GM18861 (cell line): Measurements from ENCODE around the gene RNASE7.

ENCODE experiments used
- ATAC-seq: cut with Tn5 transposase; IDR thresholded peaks from one replicate; pipeline ENCODE4 v1.9.1; 2021; ENCODE audit not compliant: unreplicated experiment

Gene RNASE7

GRCh38 chr14:21042918-21043317, 756 bp downstream of the RNASE7 start:
- ATAC-seq: no peak

- no peak for ATAC-seq
Measured at GRCh38 chr14:21043387-21043973, 1.3 kb downstream of the RNASE7 start.

DNA sequence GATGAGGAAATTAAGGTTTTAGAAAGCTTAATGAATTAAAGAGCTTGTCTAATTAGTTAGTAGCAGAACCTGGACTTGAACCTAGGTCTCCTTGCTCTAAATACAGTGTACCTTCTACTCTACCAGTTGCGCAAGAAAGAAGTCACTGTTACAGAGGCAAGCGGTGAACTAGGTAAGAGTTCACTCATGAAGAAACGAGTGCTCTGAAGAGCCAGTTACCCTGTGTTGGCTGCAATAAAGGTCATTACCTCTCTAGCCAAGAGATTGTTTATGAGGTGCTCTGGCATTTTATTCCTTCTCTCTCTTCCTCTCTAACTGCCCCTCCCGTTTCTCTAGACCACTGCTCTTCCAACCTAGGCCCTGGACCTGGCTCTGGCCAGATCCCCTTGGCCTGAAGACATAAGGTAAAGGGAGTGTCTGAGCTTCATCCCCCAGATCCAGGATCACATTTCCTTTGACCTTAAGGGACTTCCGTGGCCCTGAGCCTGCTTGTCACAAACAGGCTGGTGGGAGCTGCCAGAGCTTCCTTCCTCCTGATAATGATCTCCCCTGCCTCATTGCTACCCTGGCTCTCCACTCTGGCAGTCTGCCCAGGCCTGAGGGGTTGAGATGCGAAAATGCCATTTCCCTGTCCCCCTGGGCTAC, 1.9 kb downstream of the RNASE7 start:
- ATAC-seq: no peak

DNA sequence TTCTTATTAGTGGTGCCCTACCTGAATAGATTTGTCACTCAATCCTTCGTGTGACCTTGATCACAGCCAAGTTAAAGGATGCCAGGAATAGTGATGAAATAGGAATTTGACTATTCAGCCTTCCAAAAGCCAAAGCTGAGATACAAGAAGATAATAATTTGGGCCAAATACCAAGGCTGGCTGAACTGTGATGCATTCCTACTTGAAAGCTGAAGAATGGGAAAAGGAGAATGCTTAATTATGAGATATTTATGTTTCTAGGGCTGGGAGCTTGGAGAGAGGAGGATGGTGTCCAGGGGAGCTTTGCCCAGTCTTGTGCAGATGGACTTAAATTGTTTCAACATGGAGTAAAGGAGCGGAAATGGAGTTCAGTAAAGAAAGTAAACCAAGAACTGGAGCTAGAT, 5.2 kb downstream of the RNASE7 start:
- ATAC-seq: no peak

DNA sequence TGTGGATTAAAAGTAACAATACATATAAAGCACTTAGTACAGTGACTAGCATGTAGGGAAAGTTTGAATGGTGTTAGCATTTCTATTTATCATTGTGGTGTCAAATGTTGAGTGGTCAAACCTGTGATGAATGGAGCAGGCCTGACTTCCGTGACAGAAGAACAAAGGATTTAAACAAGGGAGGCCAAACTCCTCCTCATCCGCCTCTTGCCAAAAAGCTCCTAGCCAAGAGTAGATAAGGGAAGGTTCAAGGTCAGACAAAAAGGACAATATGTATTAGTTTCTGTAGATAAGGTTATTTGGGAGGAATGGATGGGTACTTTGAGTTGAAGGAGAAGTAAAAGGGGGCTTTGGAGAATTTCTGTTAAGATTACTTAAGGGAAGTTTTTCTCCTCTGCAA, 6.5 kb downstream of the RNASE7 start:
- ATAC-seq: no peak

- no peak for ATAC-seq
Measured at GRCh38 chr14:21049271-21049673, 7.1 kb downstream of the RNASE7 start.

DNA sequence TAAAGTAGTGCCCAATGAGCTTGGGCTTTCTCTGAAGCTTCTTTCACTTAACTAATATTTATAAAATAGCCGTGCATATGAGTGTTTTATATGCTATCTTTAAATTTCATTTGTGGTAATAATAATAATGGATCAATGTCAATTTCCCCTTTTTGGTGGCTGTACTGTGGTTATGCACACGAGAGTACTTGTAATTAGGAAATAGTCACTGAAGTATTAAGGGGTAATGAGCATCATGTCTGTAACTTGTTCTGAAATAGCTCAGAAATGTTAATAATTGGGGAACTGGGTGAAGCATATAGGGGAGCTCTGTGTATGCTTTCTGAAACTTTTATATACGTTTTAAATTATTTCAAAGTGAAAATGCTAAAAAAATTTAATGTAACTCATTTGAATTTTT, 8.4 kb downstream of the RNASE7 start:
- no peak for ATAC-seq

DNA sequence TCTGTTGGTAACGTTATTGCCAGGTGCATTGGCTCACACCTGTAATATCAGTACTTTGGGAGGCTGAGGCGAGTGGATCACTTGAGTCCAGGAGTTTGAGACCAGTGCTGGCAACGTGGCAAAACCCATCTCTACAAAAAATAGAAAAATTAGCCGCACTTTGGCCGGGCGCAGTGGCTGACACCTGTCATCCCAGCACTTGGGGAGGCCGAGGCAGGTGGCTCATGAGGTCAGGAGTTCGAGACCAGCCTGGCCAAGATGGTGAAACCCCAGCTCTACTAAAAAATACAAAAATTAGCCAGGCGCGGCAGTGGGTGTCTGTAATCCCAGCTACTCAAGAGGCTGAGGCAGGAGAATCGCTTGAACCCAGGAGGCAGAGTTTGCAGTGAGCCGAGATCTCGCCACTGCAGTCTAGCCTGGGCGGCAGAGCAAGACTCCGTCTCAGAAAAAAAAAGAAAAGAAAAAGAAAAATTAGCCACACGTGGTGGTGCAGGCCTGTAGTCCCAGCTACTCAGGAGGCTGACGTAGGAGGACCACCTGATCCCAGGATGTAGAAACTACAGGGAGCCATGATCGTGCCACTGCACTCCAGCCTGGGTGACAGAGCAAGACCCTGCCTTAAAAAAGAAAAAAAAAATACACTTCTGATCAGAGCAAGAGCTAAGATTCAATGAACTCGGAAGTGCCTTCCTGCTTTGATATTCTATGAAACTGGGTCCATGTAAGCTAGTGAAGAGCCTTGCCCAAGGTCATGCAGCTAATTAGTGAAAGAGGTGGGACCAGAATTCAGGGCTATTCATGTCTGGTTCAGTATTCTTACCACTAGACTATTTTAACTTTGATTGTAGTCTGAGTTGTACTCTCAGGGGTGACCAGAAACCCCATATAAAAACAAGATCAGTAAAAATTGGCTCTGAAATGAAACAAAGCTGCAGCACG, 11.3 kb downstream of the RNASE7 start:
- ATAC-seq: no peak

DNA sequence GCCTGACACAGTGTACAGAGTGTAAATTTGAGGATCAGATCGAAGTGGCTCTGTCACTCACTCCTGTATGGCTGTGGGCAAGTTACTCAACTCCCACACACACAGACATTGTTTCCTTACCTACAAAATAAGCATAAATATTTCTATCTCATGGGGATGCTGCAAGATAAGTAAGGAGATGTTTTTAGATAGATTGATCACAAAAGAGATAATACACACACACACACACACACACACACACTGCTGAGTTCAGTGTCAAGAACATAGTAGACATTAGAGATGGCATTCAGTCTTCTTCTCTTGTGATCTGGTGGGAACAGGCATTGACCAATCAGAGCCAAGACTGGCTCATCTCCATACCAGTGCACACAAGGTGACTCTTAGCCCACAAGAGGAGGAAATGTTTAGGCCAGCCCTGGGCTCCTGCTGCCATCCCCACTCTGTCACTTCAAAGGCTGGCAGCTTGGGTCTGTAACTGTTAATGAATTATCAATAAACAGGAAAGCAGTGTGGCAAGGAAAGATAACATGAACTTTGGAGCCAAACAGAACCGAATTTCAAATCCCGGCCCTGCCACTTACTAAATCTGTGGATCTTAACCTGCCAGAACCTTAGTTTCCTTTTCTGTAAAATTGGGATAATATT, 12.1 kb downstream of the RNASE7 start:
- ATAC-seq: no peak

DNA sequence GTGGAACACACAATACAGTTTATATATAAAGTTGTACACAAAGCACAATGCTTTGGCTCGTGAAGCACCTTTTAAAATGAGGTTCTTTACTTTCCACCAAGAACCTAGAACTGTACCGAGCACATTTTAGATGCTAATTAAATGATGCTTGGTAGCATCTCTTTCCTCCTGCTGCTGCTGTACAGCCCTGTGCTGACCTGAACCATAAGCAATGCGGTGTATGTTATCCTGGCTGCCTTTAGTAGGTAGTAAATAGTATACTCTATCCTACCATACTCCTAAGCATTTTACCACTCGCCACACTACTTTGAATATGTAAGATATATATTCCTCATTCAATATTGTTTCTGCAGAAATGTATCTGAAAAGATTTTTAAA, 12.6 kb downstream of the RNASE7 start:
- ATAC-seq: no peak

GRCh38 chr14:21055432-21056117, 13.4 kb downstream of the RNASE7 start:
- ATAC-seq: no peak

DNA sequence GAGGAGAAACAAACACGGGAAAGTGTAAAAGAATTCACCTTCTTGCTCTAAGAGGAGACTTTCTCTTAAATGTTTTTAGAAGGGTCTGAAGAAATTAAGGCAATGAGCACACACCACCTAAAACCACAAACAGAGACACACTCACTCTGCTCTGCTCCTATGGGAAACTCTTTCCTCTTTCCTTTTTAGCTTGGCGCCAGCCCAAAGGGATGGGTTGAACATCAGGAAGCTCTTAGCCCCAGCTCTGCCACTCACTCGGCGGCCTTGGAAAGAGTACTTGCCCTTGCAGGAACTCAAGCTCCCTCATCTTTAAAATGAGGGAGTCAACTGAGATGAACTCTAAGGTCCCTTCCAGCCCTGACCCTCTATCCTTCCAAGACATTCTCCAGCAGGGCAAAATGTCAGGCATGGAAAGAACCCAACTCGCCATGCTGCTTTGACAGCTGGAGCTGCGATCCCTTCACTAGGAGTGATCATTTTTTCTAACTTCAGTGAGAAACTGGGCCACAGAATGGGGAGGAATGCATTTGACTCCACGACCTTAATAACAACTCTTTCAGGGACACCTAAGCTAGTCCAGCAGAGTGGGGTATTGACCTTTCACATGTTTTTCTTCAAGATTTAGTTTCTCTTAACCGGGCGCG, 14.5 kb downstream of the RNASE7 start:
- ATAC-seq: no peak

- ATAC-seq: no peak
Measured at GRCh38 chr14:21057803-21058675, 15.9 kb downstream of the RNASE7 start, which contains the start of gene RNASE8. TSS of gene RNASE8 (plus strand) at chr14:21057822. CDS start at chr14:21057893, 71 bp downstream.

- no peak for ATAC-seq
Measured at GRCh38 chr14:21058903-21059302, 16.7 kb downstream of the RNASE7 start.

DNA sequence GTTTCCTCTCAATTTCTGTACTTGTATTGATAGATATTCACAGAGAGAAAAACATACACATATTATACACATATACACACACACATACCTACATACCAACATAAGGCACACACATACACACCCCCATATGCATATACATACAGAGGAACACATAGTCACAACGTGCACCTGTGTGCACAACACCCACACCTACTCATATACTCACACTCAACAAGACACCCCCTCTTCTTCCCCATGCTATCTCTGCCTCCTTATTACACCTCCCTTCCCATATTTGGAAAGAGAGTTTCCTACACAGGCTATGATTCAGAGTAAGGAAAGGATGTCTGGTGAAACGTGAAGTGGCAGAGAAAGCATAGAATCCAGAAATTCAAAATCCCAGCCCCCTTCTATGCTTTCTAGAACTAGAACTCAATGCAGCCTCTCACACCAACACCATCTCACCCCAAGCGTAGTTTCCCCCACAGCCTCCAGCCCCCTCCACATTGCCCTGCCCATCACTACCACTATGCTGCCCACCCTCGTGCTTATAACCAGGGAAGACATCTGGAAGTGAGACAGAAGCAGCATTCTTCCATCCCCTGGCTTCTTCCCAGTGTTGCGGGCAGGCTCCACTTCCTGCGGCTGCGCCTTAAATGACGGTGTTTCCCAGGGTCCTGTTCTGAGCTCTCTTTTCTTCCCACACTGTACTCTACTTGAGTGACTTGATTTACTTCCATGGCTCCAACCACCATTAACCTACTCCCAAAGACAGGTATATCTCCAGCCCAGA, 17.9 kb downstream of the RNASE7 start:
- no peak for ATAC-seq

DNA sequence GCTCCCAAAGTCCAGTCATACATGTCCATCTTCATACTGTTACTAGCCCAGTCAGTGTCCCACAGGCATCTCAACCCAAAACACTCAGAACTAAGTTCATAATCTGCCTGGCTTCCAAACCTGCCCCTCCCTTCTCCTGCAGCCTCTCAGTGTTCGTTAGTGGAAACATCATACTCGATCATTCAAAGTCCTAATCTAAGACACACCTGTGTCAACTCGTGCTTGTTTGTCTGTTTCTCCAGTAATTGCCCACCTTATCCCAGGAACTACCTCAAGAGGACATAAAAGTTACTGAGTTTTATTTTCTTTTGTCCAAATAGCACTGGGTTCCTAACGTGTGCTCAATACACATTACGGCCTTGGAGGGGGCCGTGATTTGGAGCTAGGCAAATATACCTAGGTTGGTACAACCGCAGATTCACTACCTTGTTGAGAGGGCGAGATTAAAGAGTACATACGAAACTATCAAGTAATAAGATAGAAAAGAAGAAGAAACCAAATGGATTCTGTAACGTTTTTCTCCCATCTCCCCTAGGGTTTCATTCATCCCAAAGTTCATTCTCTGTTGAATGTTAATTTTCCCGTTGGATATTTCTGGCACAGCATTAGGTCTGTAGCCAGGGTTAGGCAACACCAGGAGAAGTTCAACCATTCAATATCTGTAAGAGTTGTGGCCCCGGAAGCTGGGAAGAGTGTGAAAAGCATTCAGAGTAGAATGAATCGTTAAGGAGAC, 18.6 kb downstream of the RNASE7 start:
- no peak for ATAC-seq

- no peak for ATAC-seq
Measured at GRCh38 chr14:21061347-21061668, 19.1 kb downstream of the RNASE7 start.

DNA sequence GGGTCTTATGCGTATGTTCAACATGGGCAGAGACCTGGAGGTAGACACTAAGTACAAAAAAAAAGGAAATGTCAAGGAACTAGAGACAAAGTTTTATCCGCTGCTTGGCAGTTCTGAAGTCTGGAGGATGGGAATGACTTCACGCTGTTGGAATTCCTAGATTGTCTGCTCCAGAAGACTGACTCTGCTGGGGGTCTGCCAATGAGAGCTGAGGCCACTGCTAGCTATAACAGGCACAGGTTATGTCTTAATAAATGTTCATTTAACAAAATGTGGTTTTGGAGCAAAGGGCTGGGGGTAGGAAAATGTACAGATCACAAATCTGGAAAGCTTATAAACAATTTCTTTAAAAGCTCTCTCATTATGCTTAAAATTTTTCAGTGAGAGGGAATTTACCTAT, 21.3 kb downstream of the RNASE7 start:
- ATAC-seq: no peak
